Activated CD8-positive, alpha-beta T cell treated with anti-CD3 and anti-CD28 coated beads for 36 hours (primary cell): Measurements from ENCODE around the gene OR10A4. TPM values are rescaled to one million over a fixed set of nuclear protein-coding genes. Genes with fewer than 3 reads are reported as not detected.
A peak's percentile ranks its signal among the peaks of the same experiment; 100 is the strongest.

Experiments
- ATAC-seq: fragments of 200-7000 bp; cut with Tn5 transposase; one replicate; pipeline ENCODE4 v1.10.0; 2021; ENCODE audit warnings: mild to moderate bottlenecking, moderate library complexity
- CTCF ChIA-PET: fragments of 350-600 bp; sonication (Branson Sonifier 250); formaldehyde crosslinking; loops from one replicate; lab custom pipeline; 2021; ENCODE audit warnings: antibody characterized with exemption; lab: Charles Lee
- POLR2A ChIA-PET: fragments of 350-600 bp; sonication (Branson Sonifier 250); formaldehyde crosslinking; loops from one replicate; lab custom pipeline; 2021; ENCODE audit warnings: antibody characterized with exemption; lab: Charles Lee
- DNase-seq: peaks from one replicate; pipeline ENCODE4 v3.0.0-alpha.2; 2020
- H3K27ac Mint-ChIP-seq: one replicate; pipeline ENCODE4 v1.8.0; 2021; ENCODE audit warnings: mild to moderate bottlenecking, mixed read lengths
- H3K27me3 Mint-ChIP-seq: one replicate; pipeline ENCODE4 v1.8.0; 2021; ENCODE audit warnings: mixed read lengths
- H3K36me3 Mint-ChIP-seq: one replicate; pipeline ENCODE4 v1.8.0; 2021; ENCODE audit warnings: low read depth, mixed read lengths
- H3K4me1 Mint-ChIP-seq: one replicate; pipeline ENCODE4 v1.8.0; 2021; ENCODE audit warnings: low read depth, mixed read lengths
- H3K4me3 Mint-ChIP-seq: one replicate; pipeline ENCODE4 v1.8.0; 2021; ENCODE audit warnings: mild to moderate bottlenecking, moderate library complexity, mixed read lengths
- H3K9me3 Mint-ChIP-seq: one replicate; pipeline ENCODE4 v1.8.0; 2021; ENCODE audit warnings: mixed read lengths
- CTCF ChIP-seq: fragments of 200-600 bp; IDR thresholded peaks from one replicate; pipeline ENCODE4 v1.8.0; 2022; ENCODE audit warnings: antibody characterized with exemption, mild to moderate bottlenecking
- intact Hi-C: fragments of 100-400 bp; cut with micrococcal nuclease; formaldehyde crosslinking; loops from one replicate; pipeline ENCODE4 v1.10.0; 2022
- total RNA-seq, 2 experiments: library from RNA; stranded (reverse); gene quantifications; one replicate each; pipeline ENCODE4 v1.2.3, GENCODE V29; 2021

The OR10A4 gene
- total RNA-seq, 2 experiments from 2014 or later = not detected

GRCh38 chr11:6855971-6856541 lies 20.4 kb upstream of the OR10A4 start:
- no peak for ATAC-seq
- no peak for DNase-seq
- ChIA-PET CTCF (interaction anchor here (0.8 to 1.5 kb wide), 2 partner anchors 15 to 44 kb away, joined by 3 to 4 read pairs; no protein-coding TSS in a partner anchor), POLR2A (no interaction called here)
- Mint-ChIP-seq H3K4me1 (peaks cover 8% of the 10 kb centered on the region), H3K9me3 (peaks cover 15% of the 10 kb centered on the region), H3K27ac (no peak overlapping the region), H3K27me3 (peaks cover 6% of the 10 kb centered on the region), H3K36me3 (no peaks in the 10 kb centered on the region), H3K4me3 (no peak overlapping the region)
- TF ChIP-seq CTCF = no peak
- intact Hi-C loops = no loop called here

GRCh38 chr11:6856871-6857270 lies 19.6 kb upstream of the OR10A4 start:
- TF ChIP-seq CTCF = no peak
- H3K9me3 Mint-ChIP-seq = peaks cover 10% of the 10 kb centered on the region

GRCh38 chr11:6862961-6863360 lies 13.5 kb upstream of the OR10A4 start, which contains the start of gene OR10A2:
TSS of gene OR10A2 (plus strand) at chr11:6863057. CDS start at chr11:6869755, 6,698 bp downstream.
- ATAC-seq (no peak), DNase-seq (no peak)
- Mint-ChIP-seq H3K27ac (no peak within 1 kb of the TSS), H3K9me3 (peaks cover 3% of the 10 kb centered on the region), H3K36me3 (no peaks in the 10 kb centered on the region), H3K27me3 (peaks cover 18% of the 10 kb centered on the region), H3K4me3 (no peak within 1 kb of the TSS), H3K4me1 (no peaks in the 10 kb centered on the region)
- intact Hi-C loops = no loop called here
- ChIA-PET CTCF (interaction anchor here (2.0 kb wide), 1 partner anchor 38 kb away, joined by 5 read pairs; no protein-coding TSS in a partner anchor), POLR2A (no interaction called here)
- TF ChIP-seq CTCF = no peak

More at GRCh38 chr11:6856871-6857270, 19.6 kb upstream of the OR10A4 start:
- DNase-seq (no peak), ATAC-seq (peak; percentile 83)
- H3K36me3 Mint-ChIP-seq = no peaks in the 10 kb centered on the region
- H3K27me3 Mint-ChIP-seq = peaks cover 12% of the 10 kb centered on the region
- H3K4me3 Mint-ChIP-seq = no peak overlapping the region
- no peak overlapping the region for H3K27ac Mint-ChIP-seq
- ChIA-PET POLR2A (no interaction called here), CTCF (no interaction called here)
- H3K4me1 Mint-ChIP-seq = peaks cover 8% of the 10 kb centered on the region
- intact Hi-C loops = no loop called here

GRCh38 chr11:6864438-6864837 lies 12.0 kb upstream of the OR10A4 start:
- no peak overlapping the region for H3K4me3 Mint-ChIP-seq
- intact Hi-C loops = no loop called here
- ATAC-seq (no peak), DNase-seq (no peak)
- POLR2A ChIA-PET = no interaction called here
- CTCF ChIA-PET = interaction anchor here (0.6 kb wide), 1 partner anchor 46 kb away, joined by 3 read pairs; no protein-coding TSS in a partner anchor
- peaks cover 3% of the 10 kb centered on the region for H3K9me3 Mint-ChIP-seq
- H3K27me3 Mint-ChIP-seq = peaks cover 16% of the 10 kb centered on the region
- TF ChIP-seq CTCF = no peak
- no peaks in the 10 kb centered on the region for H3K4me1 Mint-ChIP-seq
- no peaks in the 10 kb centered on the region for H3K36me3 Mint-ChIP-seq
- no peak overlapping the region for H3K27ac Mint-ChIP-seq

GRCh38 chr11:6871278-6871677 lies 5.1 kb upstream of the OR10A4 start:
- H3K9me3 Mint-ChIP-seq = no peaks in the 10 kb centered on the region
- DNase-seq (no peak), ATAC-seq (no peak)
- no peak for TF ChIP-seq CTCF
- peaks cover 8% of the 10 kb centered on the region for H3K27me3 Mint-ChIP-seq
- intact Hi-C loops = no loop called here
- no peaks in the 10 kb centered on the region for H3K36me3 Mint-ChIP-seq
- ChIA-PET POLR2A (no interaction called here), CTCF (interaction anchor here (1.2 kb wide), 1 partner anchor 16 kb away, joined by 3 read pairs; no protein-coding TSS in a partner anchor)
- H3K4me3 Mint-ChIP-seq = no peak overlapping the region
- no peak overlapping the region for H3K27ac Mint-ChIP-seq
- no peaks in the 10 kb centered on the region for H3K4me1 Mint-ChIP-seq
